HG03432 (cell line): ENCODE measurements around the gene PBX3.

Source experiments
- ATAC-seq: cut with Tn5 transposase; IDR thresholded peaks from one replicate; pipeline ENCODE4 v1.9.1; 2021; ENCODE audit warnings: mild to moderate bottlenecking, moderate library complexity; ENCODE audit not compliant: unreplicated experiment

The PBX3 gene

GRCh38 chr9:125820100-125820804 is 73.1 kb downstream of the PBX3 start:
- ATAC-seq, result no peak

DNA sequence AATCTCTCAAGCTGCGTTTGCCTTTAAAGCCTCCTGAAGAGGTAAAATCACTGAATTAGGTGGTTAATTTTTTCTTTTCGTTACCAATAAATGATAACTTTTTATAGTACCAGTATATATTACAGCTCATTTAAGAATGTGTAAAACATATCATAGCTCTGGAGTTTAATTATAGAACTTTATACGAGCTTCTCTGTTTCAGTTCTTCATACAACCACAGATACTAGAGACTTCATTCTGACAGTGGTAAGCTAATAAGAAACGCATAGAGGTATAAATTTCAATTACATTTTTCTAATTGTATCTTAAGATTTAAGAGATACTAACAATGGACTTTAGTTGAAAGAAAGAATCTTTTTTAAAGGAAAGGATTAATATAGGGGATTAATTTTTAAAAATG is 73.9 kb downstream of the PBX3 start:
- no peak for ATAC-seq

GRCh38 chr9:125822160-125822559 is 75.0 kb downstream of the PBX3 start:
- no peak for ATAC-seq

- ATAC-seq, result no peak
Observed at GRCh38 chr9:125822902-125823301, 75.7 kb downstream of the PBX3 start.

DNA sequence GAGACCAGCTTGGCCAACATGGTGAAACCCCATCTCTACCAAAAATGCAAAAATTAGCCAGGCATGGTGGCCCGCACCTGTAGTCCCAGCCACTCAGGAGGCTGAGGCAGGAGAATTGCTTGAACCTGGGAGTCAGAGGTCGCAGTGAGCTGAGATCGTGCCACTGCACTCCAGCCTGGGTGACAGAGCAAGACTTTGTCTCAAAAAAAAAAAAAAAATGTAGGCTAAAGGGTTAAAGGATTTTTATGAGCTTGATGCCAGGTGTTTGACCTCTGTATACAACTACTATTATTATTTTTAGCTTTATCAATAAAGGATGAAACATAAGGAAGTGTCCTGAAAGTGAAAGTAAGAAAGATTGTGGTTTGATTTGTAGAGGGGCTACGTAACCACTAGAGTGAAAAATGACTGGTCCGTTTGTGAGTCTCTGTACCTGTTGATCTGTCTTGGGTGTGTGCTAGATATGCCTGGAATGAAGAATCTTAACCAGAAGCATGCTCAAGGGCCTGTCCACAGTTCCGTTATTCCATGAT is 76.8 kb downstream of the PBX3 start:
- peak; percentile 54 for ATAC-seq

- ATAC-seq, result no peak
Observed at GRCh38 chr9:125825762-125826161, 78.6 kb downstream of the PBX3 start.

- ATAC-seq, result no peak
Observed at GRCh38 chr9:125826850-125827249, 79.7 kb downstream of the PBX3 start.

DNA sequence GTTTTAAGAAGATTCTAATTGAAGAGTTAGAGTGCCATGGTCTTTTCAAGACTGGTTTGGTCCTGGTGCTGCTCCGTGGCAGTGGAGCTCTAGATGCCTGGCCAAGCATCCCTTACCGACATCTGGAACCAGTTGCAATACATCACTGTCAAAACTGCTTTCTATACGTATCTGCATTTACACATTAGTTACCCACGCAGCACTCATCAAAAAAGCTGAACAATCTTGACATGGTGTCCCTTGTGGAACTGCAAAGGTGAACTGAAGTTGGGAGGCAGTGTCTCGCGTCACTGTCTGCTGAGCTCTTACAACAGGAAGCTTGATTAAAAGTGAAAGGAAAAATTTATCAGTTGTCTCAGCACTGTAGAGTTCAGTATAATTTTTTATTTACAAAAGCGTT is 82.6 kb downstream of the PBX3 start:
- peak; percentile 72 for ATAC-seq

DNA sequence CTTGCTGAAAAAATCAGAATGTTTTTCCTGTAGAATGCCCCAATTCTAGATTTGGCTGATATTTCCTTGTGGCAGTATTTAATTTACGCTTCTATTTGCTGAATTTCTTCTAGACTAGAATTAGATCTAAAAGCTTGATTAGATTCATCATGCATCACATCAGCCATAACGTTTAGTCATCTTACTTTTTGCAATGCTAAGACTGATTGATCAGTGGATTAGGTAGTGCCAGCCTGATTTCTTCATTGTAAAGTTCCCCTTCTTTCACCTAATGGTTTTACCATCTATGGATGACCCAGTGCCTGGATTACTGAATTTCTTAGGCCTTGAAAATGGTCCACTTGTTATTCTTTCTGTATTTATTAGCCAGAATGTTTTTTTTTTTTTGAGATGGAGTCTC is 83.9 kb downstream of the PBX3 start:
- ATAC-seq, result no peak

DNA sequence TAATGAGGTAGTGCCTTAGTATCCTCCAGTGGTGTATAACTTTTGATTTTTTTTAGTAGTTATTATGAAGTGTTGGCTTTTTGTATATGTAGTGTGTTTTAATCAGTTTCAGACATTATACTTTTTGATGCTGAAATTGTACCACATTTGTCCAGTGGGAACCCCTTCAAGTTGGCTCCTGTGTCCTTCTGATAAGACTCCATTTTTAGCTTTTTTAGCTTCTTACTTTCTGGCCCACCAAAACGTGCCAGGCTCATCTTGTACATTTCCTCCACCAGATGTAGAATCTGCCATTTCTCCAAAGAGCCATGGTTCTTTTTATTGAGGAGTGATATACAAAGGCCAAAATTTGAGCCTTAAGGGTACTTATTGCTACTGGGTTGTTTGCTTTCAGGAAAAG is 84.4 kb downstream of the PBX3 start:
- no peak for ATAC-seq

- ATAC-seq, result no peak
Observed at GRCh38 chr9:125835655-125836054, 88.5 kb downstream of the PBX3 start.

GRCh38 chr9:125839317-125839716 is 92.1 kb downstream of the PBX3 start:
- ATAC-seq, result no peak

GRCh38 chr9:125841444-125841843 is 94.3 kb downstream of the PBX3 start:
- no peak for ATAC-seq

DNA sequence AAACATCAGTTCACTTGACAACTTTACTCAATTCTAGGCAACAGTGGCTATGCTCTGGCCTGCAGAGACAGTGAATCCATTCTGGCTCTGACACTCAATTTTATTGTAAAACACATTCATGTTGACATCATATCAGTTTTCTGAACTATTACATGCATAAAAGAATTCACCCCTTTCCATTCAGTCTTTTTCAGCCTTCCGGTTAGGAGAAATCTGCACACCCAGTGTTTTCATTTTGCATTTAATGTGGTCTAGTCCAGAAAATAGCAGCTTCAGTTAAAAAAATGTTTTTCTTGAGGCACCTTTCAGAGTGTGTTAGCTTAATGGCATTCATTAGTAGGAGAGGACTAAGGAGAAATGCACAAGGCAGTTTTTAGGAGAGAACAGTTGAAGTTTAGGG is 95.1 kb downstream of the PBX3 start:
- no peak for ATAC-seq

DNA sequence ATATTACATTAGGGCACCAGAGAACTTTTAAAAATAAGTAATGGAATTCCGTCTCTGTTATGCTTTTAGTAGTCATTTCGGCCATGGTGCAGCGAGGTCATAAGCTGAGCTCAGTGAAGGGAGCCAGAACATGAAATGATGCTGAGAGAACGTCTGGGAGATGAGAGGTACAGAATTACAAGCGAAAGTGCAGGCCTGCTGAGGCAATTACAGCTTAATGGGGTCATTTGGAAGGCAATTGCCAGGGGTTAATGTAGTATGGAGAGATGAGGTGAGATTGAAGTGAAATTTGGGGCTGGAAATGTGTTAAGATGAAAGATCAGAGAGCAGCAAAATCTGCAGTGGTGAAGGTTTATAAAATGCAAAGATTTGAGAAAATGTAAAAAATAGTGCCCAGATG is 96.5 kb downstream of the PBX3 start:
- ATAC-seq, result no peak

- no peak for ATAC-seq
Observed at GRCh38 chr9:125844611-125845010, 97.4 kb downstream of the PBX3 start.

DNA sequence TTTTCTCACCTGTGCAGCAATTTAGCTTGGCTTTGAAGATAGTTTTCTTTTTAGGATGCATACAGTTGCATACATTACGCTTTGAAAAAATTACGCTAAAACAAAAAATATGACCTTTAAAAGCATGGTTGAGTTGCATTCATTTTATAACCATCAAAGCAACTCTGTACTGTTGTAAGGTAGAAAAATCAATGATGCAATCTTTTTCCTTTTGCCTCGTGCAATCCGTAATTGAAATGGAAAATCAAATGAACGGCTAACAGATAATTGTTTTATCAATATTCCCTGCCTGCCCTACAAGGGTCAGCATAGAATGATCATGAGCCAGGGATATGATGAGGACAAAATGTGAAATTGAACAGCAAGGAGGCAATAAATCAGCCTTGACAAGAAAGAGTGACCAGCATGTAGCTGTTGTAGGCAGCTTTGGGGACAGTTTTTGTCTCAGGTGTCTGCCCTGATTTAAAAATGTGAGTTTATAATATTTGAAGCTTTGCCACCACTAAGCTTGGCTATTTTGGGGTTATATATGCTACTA is 98.2 kb downstream of the PBX3 start:
- no peak for ATAC-seq

DNA sequence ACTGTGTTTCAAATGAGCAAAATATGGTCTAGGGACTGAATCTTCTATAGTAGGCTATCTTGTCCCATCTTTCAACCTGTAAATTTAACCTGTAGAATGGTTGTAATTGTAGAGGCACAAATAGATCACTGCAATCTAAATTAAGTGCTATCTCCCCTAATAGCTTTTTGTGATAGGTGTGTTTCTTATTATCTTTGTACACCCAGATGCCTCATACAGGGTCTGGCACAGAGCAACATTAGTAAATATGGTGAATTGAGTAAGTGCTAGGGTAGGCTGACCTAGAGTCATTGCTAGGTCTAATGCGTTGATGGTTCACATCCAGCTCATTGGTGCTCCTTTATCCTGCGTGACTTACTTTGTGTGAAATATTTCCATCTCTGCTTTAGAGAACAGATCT is 100.6 kb downstream of the PBX3 start:
- ATAC-seq, result no peak

DNA sequence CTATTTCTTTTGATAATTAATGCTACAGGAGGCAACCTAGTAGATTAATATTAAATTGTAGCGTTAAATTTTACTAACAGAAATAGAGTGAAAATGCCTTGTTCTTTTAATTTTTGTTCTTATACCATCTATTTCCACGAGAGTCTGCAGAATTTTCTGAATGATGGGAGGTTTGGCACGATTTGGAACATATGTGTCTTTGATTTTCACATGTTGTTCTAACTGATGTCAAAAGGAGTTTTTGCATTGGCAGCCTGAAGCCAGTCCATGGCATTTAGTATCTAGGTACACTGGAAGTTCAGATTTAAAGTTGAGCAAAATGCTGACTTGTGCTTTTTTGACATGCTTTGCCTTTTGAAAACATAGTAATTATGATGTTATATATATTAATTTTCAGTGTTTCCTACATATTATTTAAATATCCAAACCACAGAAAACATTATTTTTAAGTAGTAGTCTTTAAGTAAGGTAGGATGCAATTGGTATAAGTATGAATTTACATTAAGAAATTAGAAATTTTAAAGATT is 103.0 kb downstream of the PBX3 start:
- ATAC-seq, result no peak

DNA sequence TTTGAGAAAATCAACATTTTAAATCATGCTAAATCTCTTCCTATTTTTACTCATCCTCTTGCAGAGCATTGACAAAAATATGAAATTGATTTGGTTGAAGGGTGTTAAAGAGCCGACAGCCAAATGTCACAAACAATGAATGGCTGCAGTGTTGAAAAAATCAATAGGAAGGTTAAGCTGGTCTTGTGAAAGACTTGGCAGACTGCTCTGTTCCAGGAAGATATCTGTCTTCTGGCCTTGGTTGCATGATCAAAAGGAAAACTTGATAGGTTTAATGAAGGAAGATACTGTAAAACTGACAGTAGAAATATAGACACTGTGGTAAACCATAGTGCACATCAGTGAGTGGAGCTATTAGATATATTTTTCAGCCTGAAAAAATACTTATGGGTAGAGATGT is 103.6 kb downstream of the PBX3 start:
- no peak for ATAC-seq

DNA sequence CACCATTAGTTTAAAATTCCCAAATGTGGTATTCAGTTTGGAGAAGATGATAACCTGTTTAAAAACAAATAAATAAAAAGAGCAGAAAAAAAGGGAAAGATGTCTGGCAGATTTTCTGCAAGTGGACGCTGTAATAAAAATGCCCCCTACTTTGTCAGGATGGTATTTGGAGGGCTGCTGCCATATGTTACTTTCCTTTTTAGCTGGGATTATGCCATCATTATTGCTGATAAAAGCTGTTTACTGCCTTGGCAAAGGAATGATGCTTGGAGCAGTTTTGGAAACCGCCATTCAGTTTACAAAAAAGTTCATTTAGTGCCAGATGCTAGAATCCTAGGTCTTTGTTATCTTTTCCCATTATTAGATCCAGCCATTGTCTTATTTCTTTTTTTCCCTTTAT is 104.8 kb downstream of the PBX3 start:
- no peak for ATAC-seq

DNA sequence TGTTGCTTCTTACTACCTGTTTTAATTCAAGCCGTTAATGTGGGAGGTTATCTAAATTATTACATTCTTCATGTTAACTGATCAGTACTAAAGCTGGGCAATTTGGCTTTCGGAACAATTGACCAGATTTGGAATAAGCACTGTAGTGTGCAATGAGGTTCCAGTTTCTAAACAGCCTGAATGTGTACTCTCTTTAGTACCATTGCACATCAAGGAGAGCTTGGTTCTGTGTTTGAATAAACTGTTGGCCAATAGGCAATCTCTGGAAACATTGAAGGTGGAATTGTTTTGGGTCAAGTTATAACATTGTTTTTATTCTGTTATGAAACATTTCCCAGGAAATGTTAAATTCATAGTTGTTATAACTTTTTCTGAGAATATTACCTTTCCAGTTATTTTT is 105.2 kb downstream of the PBX3 start:
- ATAC-seq, result no peak
